Esophagus muscularis mucosa (tissue), 3 donors: Measurements from ENCODE around the gene TTYH2.

Experiments used
- POLR2A ChIP-seq: fragments of 450-650 bp; IDR thresholded peaks from one replicate; pipeline ENCODE4 v1.6.1; 2017; ENCODE audit warnings: antibody characterized with exemption, moderate library complexity, mild to moderate bottlenecking, low read depth
- POLR2AphosphoS5 ChIP-seq, 2 donors: sonication (generic); formaldehyde crosslinking; IDR thresholded peaks; one replicate each; pipeline ENCODE4 v1.6.1; 2017; ENCODE audit warnings: antibody characterized with exemption in 2 of 2
- TF ChIP-seq, protein P1 (sequence below), 3 experiments: fragments of 200-600 bp in 2 of 3; fragments of 450-650 bp in 1 of 3; sonication (generic) in 2 of 3; IDR thresholded peaks; one replicate each; pipeline ENCODE4 v1.5.1; 2017 to 2019; ENCODE audit warnings: antibody characterized with exemption in 3 of 3, mild to moderate bottlenecking in 2 of 3, moderate library complexity in 1 of 3

DNA sequence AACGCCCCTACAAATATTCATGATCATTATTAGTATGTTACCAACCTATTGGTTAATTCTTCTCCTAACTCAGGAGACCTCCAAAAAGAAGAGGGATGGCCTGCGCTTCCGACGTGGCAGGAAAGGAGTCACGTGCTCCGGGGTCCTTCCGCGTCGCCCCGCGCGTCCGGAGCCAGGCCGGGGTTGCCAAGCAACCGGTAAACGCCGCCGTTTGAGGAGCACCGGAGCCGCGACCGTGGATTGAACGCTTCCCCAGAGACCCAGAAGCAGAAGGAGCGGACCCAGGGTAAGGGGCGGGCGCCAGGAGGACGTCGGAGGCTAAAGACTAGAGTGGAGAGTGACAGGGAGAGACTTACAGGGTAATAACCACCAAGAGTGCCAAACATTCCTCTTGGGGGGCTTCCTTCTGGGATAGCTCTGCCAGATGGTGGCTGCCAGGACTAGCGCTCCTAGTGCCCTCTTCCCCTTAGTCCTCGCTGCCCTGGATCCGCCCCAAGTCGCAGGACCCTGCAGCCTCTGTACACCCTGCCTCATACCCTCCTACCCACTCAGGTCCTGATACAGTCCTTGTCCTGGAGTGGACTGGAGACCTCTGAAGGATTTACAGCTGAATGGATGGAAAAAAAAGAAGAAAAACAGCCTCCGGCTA lies 60.8 kb downstream of the TTYH2 start, which contains the start of gene DNAI2:
- TF ChIP-seq, protein P1, sequence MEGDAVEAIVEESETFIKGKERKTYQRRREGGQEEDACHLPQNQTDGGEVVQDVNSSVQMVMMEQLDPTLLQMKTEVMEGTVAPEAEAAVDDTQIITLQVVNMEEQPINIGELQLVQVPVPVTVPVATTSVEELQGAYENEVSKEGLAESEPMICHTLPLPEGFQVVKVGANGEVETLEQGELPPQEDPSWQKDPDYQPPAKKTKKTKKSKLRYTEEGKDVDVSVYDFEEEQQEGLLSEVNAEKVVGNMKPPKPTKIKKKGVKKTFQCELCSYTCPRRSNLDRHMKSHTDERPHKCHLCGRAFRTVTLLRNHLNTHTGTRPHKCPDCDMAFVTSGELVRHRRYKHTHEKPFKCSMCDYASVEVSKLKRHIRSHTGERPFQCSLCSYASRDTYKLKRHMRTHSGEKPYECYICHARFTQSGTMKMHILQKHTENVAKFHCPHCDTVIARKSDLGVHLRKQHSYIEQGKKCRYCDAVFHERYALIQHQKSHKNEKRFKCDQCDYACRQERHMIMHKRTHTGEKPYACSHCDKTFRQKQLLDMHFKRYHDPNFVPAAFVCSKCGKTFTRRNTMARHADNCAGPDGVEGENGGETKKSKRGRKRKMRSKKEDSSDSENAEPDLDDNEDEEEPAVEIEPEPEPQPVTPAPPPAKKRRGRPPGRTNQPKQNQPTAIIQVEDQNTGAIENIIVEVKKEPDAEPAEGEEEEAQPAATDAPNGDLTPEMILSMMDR (IDR thresholded peaks at IDR 0.05) = no peak
- TF ChIP-seq POLR2A = no peak
- TF ChIP-seq POLR2AphosphoS5 (IDR thresholded peaks at IDR 0.05) = no peak
